Measurements from ENCODE around the gene ATP9A. TPM values are rescaled to one million over a fixed set of nuclear protein-coding genes. Genes with fewer than 3 reads are reported as not detected.

The ATP9A gene
- polyA plus RNA-seq, 1 experiment: 35.3 TPM

DNA sequence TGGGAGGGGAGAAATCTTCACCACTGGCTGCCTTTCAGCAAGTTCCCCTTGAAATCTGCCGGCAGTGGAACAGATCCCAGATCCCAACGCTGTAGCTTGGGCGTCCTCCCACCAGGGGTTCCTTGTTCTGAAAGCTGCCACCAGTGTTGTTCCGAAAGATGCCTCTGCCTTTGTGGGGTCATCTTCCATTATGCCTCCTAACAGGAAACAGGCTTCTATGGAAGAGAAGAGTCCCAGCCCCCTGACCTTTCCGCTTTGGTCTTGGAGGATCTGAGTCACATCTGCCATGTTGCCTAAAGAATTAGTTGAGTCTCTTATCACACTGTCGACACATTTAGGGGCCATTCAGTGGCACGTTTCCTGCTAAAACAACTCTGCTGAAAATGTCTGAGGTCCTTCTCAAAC lies 168.2 kb downstream of the ATP9A start:
- no peaks in the 10 kb centered on the region for H3K9me3 ChIP-seq (ENCODE audit: control insufficient read depth, insufficient read depth, low read length)
- no peak overlapping the region for H3K4me3 ChIP-seq (ENCODE audit: low read depth, low read length)
- no peaks in the 10 kb centered on the region for H3K27me3 ChIP-seq (ENCODE audit: control insufficient read depth, insufficient read depth, low read length)
- no peak overlapping the region for H3K27ac ChIP-seq (ENCODE audit: low read depth, low read length)
- TF ChIP-seq CTCF (IDR thresholded peaks at IDR 0.05; ENCODE audit: low read depth, low read length): no peak
- no peak for DNase-seq (ENCODE audit: low read depth, low spot score)
- ChIA-PET CTCF (interaction anchor here (1.3 to 2.0 kb wide), 2 partner anchors 214 to 612 kb away, joined by 4 to 7 read pairs; no protein-coding TSS in a partner anchor), POLR2A (no interaction called here)

- no peak overlapping the region for H3K27ac ChIP-seq (ENCODE audit: low read depth, low read length)
- no peak for TF ChIP-seq CTCF (IDR thresholded peaks at IDR 0.05; ENCODE audit: low read depth, low read length)
- H3K27me3 ChIP-seq (ENCODE audit: control insufficient read depth, insufficient read depth, low read length): no peaks in the 10 kb centered on the region
- ChIA-PET CTCF (interaction anchor here (0.9 to 4.9 kb wide), 4 partner anchors 213 to 805 kb away, joined by 3 to 120 read pairs (median 74); no protein-coding TSS in a partner anchor), POLR2A (no interaction called here)
- H3K9me3 ChIP-seq (ENCODE audit: control insufficient read depth, insufficient read depth, low read length): no peaks in the 10 kb centered on the region
- no peak overlapping the region for H3K4me3 ChIP-seq (ENCODE audit: low read depth, low read length)
- DNase-seq (ENCODE audit: low read depth, low spot score): no peak
Measured at GRCh38 chr20:51598556-51598955, 169.6 kb downstream of the ATP9A start.

DNA sequence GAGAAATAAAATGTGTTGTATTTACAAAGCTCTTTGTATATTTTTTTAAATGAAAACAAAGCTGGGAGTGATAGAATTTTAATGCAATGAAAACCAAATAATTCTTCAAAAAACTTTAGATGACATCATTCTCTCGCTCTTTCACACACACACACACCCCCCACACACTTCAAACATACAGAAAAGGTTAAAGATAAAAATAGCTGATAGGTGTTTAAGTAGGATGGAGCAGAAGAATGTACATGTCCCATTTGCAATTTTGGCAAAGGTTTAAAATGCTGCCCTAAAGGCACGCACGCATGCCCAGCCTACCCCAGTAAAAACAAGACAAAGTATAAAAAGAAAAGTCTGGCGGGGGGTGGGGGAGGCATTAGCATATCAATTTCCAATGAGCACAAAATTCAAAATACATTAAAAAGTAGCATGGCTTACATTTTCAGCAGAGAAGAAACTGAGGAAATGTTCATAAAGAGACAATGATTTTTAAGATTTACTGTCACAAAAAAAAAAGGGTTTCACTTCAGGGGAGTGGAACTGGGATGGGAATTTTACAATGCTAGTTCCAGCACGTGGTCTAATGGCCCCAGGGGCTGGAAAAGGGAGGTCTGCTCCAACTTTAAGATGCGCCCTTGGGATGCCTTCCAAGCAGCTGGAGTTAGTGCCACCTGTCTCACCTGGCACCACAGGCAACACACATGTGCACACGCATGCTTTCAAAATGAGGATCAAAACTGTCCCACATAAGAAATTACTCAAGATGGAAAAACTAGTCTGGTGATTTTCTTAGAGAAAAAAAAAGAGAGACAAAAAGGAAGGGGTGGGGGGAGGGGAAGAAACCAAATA lies 170.6 kb downstream of the ATP9A start:
- ChIA-PET POLR2A (no interaction called here), CTCF (interaction anchor here (0.7 to 4.9 kb wide), 10 partner anchors 11 to 804 kb away, joined by 3 to 120 read pairs (median 4); no protein-coding TSS in a partner anchor)
- Histone ChIP-seq H3K27ac (ENCODE audit: low read depth, low read length) (no peak overlapping the region), H3K4me3 (ENCODE audit: low read depth, low read length) (no peak overlapping the region), H3K9me3 (ENCODE audit: control insufficient read depth, insufficient read depth, low read length) (no peaks in the 10 kb centered on the region), H3K27me3 (ENCODE audit: control insufficient read depth, insufficient read depth, low read length) (no peaks in the 10 kb centered on the region)
- TF ChIP-seq CTCF (IDR thresholded peaks at IDR 0.05; ENCODE audit: low read depth, low read length): no peak
- DNase-seq (ENCODE audit: low read depth, low spot score): no peak

- POLR2A ChIA-PET: no interaction called here
- no peak for TF ChIP-seq CTCF (IDR thresholded peaks at IDR 0.05; ENCODE audit: low read depth, low read length)
- no peak overlapping the region for H3K27ac ChIP-seq (ENCODE audit: low read depth, low read length)
Measured at GRCh38 chr20:51596668-51597388, 171.4 kb downstream of the ATP9A start.

More at GRCh38 chr20:51596668-51597388, 171.4 kb downstream of the ATP9A start:
- Histone ChIP-seq H3K9me3 (ENCODE audit: control insufficient read depth, insufficient read depth, low read length) (no peaks in the 10 kb centered on the region), H3K27me3 (ENCODE audit: control insufficient read depth, insufficient read depth, low read length) (no peaks in the 10 kb centered on the region), H3K4me3 (ENCODE audit: low read depth, low read length) (no peak overlapping the region)
- DNase-seq (ENCODE audit: low read depth, low spot score): no peak
- CTCF ChIA-PET: interaction anchor here (0.6 to 4.9 kb wide), 13 partner anchors 11 to 614 kb away, joined by 3 to 120 read pairs (median 4); no protein-coding TSS in a partner anchor

Data from AG04450 (cell line).